Osteocyte (in vitro differentiated cells): Measurements from ENCODE around the gene PCDHGC5. TPM values are rescaled to one million over a fixed set of nuclear protein-coding genes. Genes with fewer than 3 reads are reported as not detected.

Source experiments
- DNase-seq: peaks from one replicate; pipeline ENCODE4 v3.0.0; 2021; ENCODE audit warnings: mixed read lengths; ENCODE audit not compliant: unreplicated experiment; ENCODE audit errors: extremely low spot score
- H3K27ac Mint-ChIP-seq: one replicate; pipeline ENCODE4 v1.8.0; 2021; ENCODE audit warnings: mild to moderate bottlenecking, mixed read lengths; ENCODE audit not compliant: unreplicated experiment
- H3K27me3 Mint-ChIP-seq: one replicate; pipeline ENCODE4 v1.8.0; 2021; ENCODE audit warnings: mixed read lengths; ENCODE audit not compliant: unreplicated experiment
- H3K36me3 Mint-ChIP-seq: one replicate; pipeline ENCODE4 v1.8.0; 2021; ENCODE audit warnings: mixed read lengths; ENCODE audit not compliant: unreplicated experiment
- H3K4me1 Mint-ChIP-seq: one replicate; pipeline ENCODE4 v1.8.0; 2021; ENCODE audit warnings: mixed read lengths; ENCODE audit not compliant: unreplicated experiment
- H3K4me3 Mint-ChIP-seq: one replicate; pipeline ENCODE4 v1.8.0; 2021; ENCODE audit warnings: mild to moderate bottlenecking, moderate library complexity, mixed read lengths; ENCODE audit not compliant: unreplicated experiment
- H3K9me3 Mint-ChIP-seq: one replicate; pipeline ENCODE4 v1.8.0; 2021; ENCODE audit warnings: mixed read lengths; ENCODE audit not compliant: unreplicated experiment
- long read RNA-seq: library from polyadenylated mRNA; unstranded; transcript quantifications from one replicate; pipeline ENCODE4 v2.0.0, GENCODE V29; 2021
- total RNA-seq: library from RNA; stranded (reverse); gene quantifications from 2 replicates; pipeline ENCODE4 v1.2.1, GENCODE V29; 2021
- TF ChIP-seq, protein P1 (sequence below): fragments of 200-600 bp; sonication (generic); IDR thresholded peaks from 2 replicates; pipeline ENCODE4 v1.5.0; 2021; ENCODE audit warnings: antibody characterized with exemption, mild to moderate bottlenecking, moderate library complexity

Gene PCDHGC5
- total RNA-seq: 1.4 and 1.9 TPM in 2 replicates
- long read RNA-seq, partial matches to known transcripts: 0 of 2 reads
- long read RNA-seq, other reads (novel, unspliced or antisense): 2 of 2 reads

DNA sequence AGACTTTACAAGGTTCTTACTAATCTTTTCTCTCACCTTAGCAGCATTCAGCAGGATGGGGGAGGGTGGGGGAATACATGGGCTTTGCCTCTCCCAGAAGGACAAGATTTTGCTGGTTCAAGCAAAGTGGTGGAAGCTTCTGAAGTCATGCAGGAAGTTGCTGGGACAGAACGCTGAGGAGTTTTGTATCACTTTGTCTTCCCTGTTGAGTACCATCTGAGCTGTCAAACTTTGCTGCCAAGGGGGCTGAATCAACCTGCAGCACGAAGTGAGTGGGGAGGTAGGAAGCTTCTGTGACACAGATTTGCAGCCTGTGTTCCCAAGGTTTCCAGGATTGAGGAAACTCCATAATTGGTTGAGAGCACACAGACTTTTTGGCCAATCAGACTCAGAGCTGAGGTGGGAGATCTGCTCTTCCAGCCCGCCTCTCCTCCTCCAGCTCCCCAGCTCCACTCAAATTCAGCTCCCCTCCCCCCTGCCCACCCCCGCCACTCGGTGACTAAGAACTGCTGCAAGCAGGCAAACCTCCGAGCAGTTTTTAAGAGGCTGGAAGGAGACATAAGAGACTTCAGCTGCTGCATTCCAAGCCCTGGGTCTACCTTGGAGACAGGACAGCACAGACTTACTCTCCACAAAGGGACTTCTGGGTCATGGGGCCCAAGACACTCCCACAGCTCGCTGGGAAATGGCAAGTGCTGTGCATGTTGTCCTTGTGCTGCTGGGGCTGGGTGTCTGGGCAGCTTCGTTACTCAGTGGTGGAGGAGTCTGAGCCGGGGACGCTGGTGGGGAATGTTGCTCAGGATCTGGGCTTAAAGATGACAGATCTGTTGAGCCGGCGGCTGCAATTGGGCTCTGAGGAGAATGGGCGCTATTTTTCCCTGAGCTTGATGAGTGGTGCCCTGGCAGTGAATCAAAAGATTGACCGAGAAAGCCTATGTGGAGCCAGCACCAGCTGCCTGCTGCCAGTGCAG is at the start of gene PCDHGC5:
PCDHGC5 (plus strand) TSS at position 491 of the 971 bp plus-strand sequence; CDS start at position 651, 160 bp downstream.
- H3K9me3 Mint-ChIP-seq: no peaks in the 10 kb centered on the region
- no peak for DNase-seq
- peaks cover 23% of the 10 kb centered on the region for H3K4me1 Mint-ChIP-seq
- no peaks in the 10 kb centered on the region for H3K27me3 Mint-ChIP-seq
- no peak within 1 kb of the TSS for H3K4me3 Mint-ChIP-seq
- peak within 1 kb of the TSS; percentile 14 for H3K27ac Mint-ChIP-seq
- H3K36me3 Mint-ChIP-seq: peaks cover 24% of the 10 kb centered on the region
- TF ChIP-seq, protein P1, sequence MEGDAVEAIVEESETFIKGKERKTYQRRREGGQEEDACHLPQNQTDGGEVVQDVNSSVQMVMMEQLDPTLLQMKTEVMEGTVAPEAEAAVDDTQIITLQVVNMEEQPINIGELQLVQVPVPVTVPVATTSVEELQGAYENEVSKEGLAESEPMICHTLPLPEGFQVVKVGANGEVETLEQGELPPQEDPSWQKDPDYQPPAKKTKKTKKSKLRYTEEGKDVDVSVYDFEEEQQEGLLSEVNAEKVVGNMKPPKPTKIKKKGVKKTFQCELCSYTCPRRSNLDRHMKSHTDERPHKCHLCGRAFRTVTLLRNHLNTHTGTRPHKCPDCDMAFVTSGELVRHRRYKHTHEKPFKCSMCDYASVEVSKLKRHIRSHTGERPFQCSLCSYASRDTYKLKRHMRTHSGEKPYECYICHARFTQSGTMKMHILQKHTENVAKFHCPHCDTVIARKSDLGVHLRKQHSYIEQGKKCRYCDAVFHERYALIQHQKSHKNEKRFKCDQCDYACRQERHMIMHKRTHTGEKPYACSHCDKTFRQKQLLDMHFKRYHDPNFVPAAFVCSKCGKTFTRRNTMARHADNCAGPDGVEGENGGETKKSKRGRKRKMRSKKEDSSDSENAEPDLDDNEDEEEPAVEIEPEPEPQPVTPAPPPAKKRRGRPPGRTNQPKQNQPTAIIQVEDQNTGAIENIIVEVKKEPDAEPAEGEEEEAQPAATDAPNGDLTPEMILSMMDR: no peak

DNA sequence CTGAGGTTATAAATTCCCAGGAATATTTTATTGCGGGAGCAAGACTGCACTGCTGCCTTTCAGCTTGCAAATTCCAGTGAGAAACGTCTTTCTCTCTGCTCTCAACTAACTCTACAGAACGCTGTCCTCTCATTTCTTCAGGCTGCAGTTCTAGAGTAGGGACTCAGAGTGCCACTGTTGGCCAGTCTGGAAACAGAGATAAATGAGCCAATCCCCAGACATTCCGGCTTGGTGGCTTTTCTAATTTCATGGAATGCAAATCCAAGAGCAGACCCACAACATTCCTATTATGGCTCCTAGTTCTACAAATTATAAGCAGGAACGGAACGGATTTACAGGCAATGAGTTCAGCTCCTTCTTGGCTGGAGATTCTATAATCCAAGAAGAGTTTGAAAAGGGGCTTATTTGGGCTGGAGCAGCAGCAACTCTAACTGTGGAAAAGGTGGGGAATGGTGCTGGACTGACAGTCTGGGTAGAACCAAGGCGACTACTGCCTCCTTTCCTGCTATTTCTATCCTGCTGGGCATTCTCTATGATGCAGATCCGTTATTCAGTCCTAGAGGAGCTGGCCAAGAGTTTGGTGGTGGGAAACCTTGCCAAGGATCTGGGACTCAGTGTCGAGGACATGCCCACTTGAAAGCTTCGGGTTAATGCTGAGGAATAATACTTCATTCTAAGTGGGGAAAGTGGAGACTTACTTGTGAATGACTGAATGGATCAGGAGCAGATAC is 49.3 kb upstream of the PCDHGC5 start:
- TF ChIP-seq, protein P1: no peak
- no peak overlapping the region for H3K27ac Mint-ChIP-seq
- no peaks in the 10 kb centered on the region for H3K4me1 Mint-ChIP-seq
- H3K4me3 Mint-ChIP-seq: no peak overlapping the region
- H3K27me3 Mint-ChIP-seq: no peaks in the 10 kb centered on the region
- peaks cover 14% of the 10 kb centered on the region for H3K36me3 Mint-ChIP-seq
- peaks cover 18% of the 10 kb centered on the region for H3K9me3 Mint-ChIP-seq
- DNase-seq: no peak

DNA sequence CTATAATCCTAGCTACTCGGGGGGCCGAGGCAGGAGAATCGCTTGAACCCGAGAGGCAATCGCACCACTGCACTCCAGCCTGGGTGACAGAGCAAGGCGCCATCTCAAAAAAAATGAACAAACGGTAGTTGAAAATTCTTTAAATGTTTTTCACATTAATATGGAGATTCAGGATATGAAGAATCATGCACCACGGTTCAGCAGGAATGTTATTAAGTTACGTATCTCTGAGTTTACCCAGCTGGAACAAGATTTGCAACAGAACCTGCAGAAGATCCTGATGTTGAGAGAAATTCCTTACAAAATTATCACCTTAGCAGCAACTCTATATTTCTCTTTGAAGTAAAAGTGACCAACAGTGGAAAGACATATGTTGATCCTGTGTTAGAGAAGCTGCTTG is 48.5 kb upstream of the PCDHGC5 start:
- Mint-ChIP-seq H3K27ac (no peak overlapping the region), H3K36me3 (peaks cover 14% of the 10 kb centered on the region), H3K4me3 (no peak overlapping the region), H3K27me3 (no peaks in the 10 kb centered on the region), H3K9me3 (peaks cover 15% of the 10 kb centered on the region), H3K4me1 (no peaks in the 10 kb centered on the region)
- DNase-seq: no peak
- TF ChIP-seq, protein P1: no peak

DNA sequence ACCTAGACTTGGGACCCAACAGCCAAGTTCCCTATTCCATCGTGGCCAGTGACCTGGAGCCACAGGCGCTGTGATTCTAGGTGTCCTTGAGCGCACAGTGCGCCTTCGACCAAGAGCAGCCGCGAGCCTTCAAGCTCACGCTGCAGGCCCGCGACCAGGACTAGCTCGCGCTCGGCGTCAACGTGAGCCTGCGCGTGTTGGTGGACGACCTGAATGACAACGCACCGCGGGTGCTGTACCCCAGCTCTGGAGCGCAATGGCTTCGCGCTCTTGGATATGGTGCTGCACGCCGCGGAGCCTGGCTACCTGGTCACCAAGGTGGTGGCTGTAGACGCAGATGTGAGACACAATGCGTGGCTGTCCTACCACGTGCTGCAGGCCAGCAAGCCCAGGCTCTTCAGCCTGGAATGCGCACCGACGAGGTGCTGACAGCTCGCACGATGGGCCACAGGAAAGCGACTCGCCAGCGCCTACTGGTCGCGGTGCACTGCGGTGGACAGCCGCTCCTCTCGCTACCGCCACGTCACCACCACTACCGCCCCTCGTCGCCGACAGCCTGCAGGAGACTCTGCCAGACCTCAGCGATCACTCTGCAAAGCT is 47.2 kb upstream of the PCDHGC5 start:
- no peak for DNase-seq
- H3K36me3 Mint-ChIP-seq: peaks cover 11% of the 10 kb centered on the region
- H3K4me1 Mint-ChIP-seq: no peaks in the 10 kb centered on the region
- no peak overlapping the region for H3K4me3 Mint-ChIP-seq
- H3K9me3 Mint-ChIP-seq: peaks cover 9% of the 10 kb centered on the region
- H3K27me3 Mint-ChIP-seq: no peaks in the 10 kb centered on the region
- TF ChIP-seq, protein P1: no peak
- no peak overlapping the region for H3K27ac Mint-ChIP-seq
